ENCODE data around the gene RNU4-1. TPM values are rescaled to one million over a fixed set of nuclear protein-coding genes. Genes with fewer than 3 reads are reported as not detected.
"Not testable (repeated sequence)": the region's sequence is repeated elsewhere in the genome, so short reads cannot be mapped to it uniquely, and the experiment has no call there.

The RNU4-1 gene

GRCh38 chr12:120247621-120248030 lies 45.4 kb downstream of the RNU4-1 start:
- H4K91ac ChIP-seq (ENCODE audit: low read length) = no peak overlapping the region
- peak overlapping the region in 1 of 2 experiments; percentile 60 for H3K4me3 ChIP-seq (ENCODE audit: insufficient read depth in 1 of 2, low read depth in 1 of 2, low read length in 2 of 2)
- no peak overlapping the region for H3K4ac ChIP-seq (ENCODE audit: low read depth in 1 of 2, low read length in 2 of 2)
- H3K4me2 ChIP-seq (ENCODE audit: low read length, poor library complexity, severe bottlenecking) = no peak overlapping the region
- no peaks in the 10 kb centered on the region for H3K9me3 ChIP-seq (ENCODE audit: control insufficient read depth, low read length)
- H3K18ac ChIP-seq (ENCODE audit: low read depth in 1 of 2, low read length in 2 of 2) = no peak overlapping the region
- no peak overlapping the region for H2BK12ac ChIP-seq (ENCODE audit: low read length in 2 of 2)
- no peak overlapping the region for H2BK5ac ChIP-seq (ENCODE audit: low read depth, low read length, poor library complexity, severe bottlenecking)
- no peak overlapping the region for H3K27ac ChIP-seq (ENCODE audit: low read length, poor library complexity, severe bottlenecking)
- H2AK5ac ChIP-seq (ENCODE audit: low read length, severe bottlenecking) = no peak overlapping the region
- H2BK15ac ChIP-seq (ENCODE audit: low read depth, poor library complexity, severe bottlenecking) = no peak overlapping the region
- H3K14ac ChIP-seq (ENCODE audit: low read length in 2 of 2) = no peak overlapping the region
- no peaks in the 10 kb centered on the region for H3K27me3 ChIP-seq (ENCODE audit: control insufficient read depth in 1 of 2, insufficient read depth in 1 of 2, low read length in 2 of 2)
- H2AFZ ChIP-seq (ENCODE audit: low read depth, low read length) = no peak overlapping the region
- no peak overlapping the region for H3K23ac ChIP-seq (ENCODE audit: low read length in 2 of 2)
- no peak overlapping the region for H4K8ac ChIP-seq (ENCODE audit: low read length)
- peak overlapping the region; percentile 85 for H3K9ac ChIP-seq (ENCODE audit: low read length)
- peaks cover 31% of the 10 kb centered on the region for H3K4me1 ChIP-seq (ENCODE audit: control insufficient read depth, insufficient read depth, low read depth, low read length)
- no peak overlapping the region for H2BK120ac ChIP-seq (ENCODE audit: low read depth, low read length)
- WGBS = 22% methylated on average over 5 of the region's 6 CpGs
- DNase-seq = peak; percentile 87
- H3K79me1 ChIP-seq (replicated peaks; ENCODE audit: low read length, poor library complexity, severe bottlenecking) = peaks cover 1% of the 10 kb centered on the region
- H3K36me3 ChIP-seq (ENCODE audit: control insufficient read depth in 1 of 2, insufficient read depth in 2 of 2, low read depth in 1 of 2, low read length in 2 of 2) = peaks cover 5 to 27% of the 10 kb centered on the region in 2 experiments

- DNase-seq = no peak
- Histone ChIP-seq H2AFZ (ENCODE audit: low read depth, low read length) (no peak overlapping the region), H3K79me1 (replicated peaks; ENCODE audit: low read length, poor library complexity, severe bottlenecking) (peaks cover 1% of the 10 kb centered on the region), H3K9ac (ENCODE audit: low read length) (peak overlapping the region; percentile 85), H2BK12ac (ENCODE audit: low read length in 2 of 2) (peak overlapping the region in 1 of 2 experiments; percentile 93), H3K4me2 (ENCODE audit: low read length, poor library complexity, severe bottlenecking) (no peak overlapping the region), H3K4me1 (ENCODE audit: control insufficient read depth, insufficient read depth, low read depth, low read length) (peaks cover 34% of the 10 kb centered on the region), H2BK15ac (ENCODE audit: low read depth, poor library complexity, severe bottlenecking) (peak overlapping the region; percentile 62), H3K9me3 (ENCODE audit: control insufficient read depth, low read length) (no peaks in the 10 kb centered on the region), H4K91ac (ENCODE audit: low read length) (peak overlapping the region; percentile 58), H3K18ac (ENCODE audit: low read depth in 1 of 2, low read length in 2 of 2) (peak overlapping the region; percentile 13 to 76), H3K27me3 (ENCODE audit: control insufficient read depth in 1 of 2, insufficient read depth in 1 of 2, low read length in 2 of 2) (no peaks in the 10 kb centered on the region), H3K23ac (ENCODE audit: low read length in 2 of 2) (no peak overlapping the region), H3K4me3 (ENCODE audit: insufficient read depth in 1 of 2, low read depth in 1 of 2, low read length in 2 of 2) (peak overlapping the region in 1 of 2 experiments; percentile 60), H2BK5ac (ENCODE audit: low read depth, low read length, poor library complexity, severe bottlenecking) (no peak overlapping the region), H2BK120ac (ENCODE audit: low read depth, low read length) (no peak overlapping the region), H2AK5ac (ENCODE audit: low read length, severe bottlenecking) (no peak overlapping the region), H4K8ac (ENCODE audit: low read length) (peak overlapping the region; percentile 83), H3K4ac (ENCODE audit: low read depth in 1 of 2, low read length in 2 of 2) (peak overlapping the region; percentile 34 to 63), H3K14ac (ENCODE audit: low read length in 2 of 2) (no peak overlapping the region), H3K27ac (ENCODE audit: low read length, poor library complexity, severe bottlenecking) (no peak overlapping the region), H3K36me3 (ENCODE audit: control insufficient read depth in 1 of 2, insufficient read depth in 2 of 2, low read depth in 1 of 2, low read length in 2 of 2) (peaks cover 5 to 23% of the 10 kb centered on the region in 2 experiments)
- WGBS = 79% methylated on average over 2 of the region's 3 CpGs
Observed at GRCh38 chr12:120247183-120247582, 45.9 kb downstream of the RNU4-1 start.

DNA sequence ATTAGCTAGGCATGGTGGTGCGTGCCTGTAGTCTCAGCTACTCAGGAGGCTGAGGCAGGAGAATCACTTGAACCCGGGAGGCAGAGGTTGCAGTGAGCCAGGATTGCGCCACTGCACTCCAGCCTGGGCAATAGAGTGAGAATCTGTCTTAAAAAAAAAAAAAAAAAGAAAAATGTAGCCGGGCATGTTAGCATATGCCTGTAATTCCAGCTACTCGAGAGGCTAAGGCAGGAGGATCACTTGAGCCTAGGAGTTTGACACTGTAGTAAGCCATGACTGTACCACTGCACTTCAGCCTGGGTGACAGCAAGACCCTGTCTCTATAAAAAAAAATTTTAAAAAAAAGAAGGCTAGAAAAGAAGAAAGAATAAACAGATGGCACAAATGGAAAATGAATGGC lies 46.3 kb downstream of the RNU4-1 start:
- not testable (repeated sequence) for H2AK5ac ChIP-seq (ENCODE audit: low read length, severe bottlenecking)

More for the DNA sequence above, 46.3 kb downstream of the RNU4-1 start:
- H3K18ac ChIP-seq (ENCODE audit: low read depth in 1 of 2, low read length in 2 of 2); H3K27me3 ChIP-seq (ENCODE audit: control insufficient read depth in 1 of 2, insufficient read depth in 1 of 2, low read length in 2 of 2); H4K8ac ChIP-seq (ENCODE audit: low read length); H3K4me3 ChIP-seq (ENCODE audit: insufficient read depth in 1 of 2, low read depth in 1 of 2, low read length in 2 of 2); H3K23ac ChIP-seq (ENCODE audit: low read length in 2 of 2); H3K79me1 ChIP-seq (replicated peaks; ENCODE audit: low read length, poor library complexity, severe bottlenecking); H2BK120ac ChIP-seq (ENCODE audit: low read depth, low read length); H3K9me3 ChIP-seq (ENCODE audit: control insufficient read depth, low read length); H2BK5ac ChIP-seq (ENCODE audit: low read depth, low read length, poor library complexity, severe bottlenecking); H2BK12ac ChIP-seq (ENCODE audit: low read length in 2 of 2); H3K4me2 ChIP-seq (ENCODE audit: low read length, poor library complexity, severe bottlenecking); H2AFZ ChIP-seq (ENCODE audit: low read depth, low read length); H4K91ac ChIP-seq (ENCODE audit: low read length); H3K4ac ChIP-seq (ENCODE audit: low read depth in 1 of 2, low read length in 2 of 2); DNase-seq; H2BK15ac ChIP-seq (ENCODE audit: low read depth, poor library complexity, severe bottlenecking); H3K27ac ChIP-seq (ENCODE audit: low read length, poor library complexity, severe bottlenecking); H3K14ac ChIP-seq (ENCODE audit: low read length in 2 of 2): not testable (repeated sequence)
- Histone ChIP-seq H3K9ac (ENCODE audit: low read length) (peak overlapping the region; percentile 85), H3K36me3 (ENCODE audit: control insufficient read depth in 1 of 2, insufficient read depth in 2 of 2, low read depth in 1 of 2, low read length in 2 of 2) (peaks cover 7 to 21% of the 10 kb centered on the region in 2 experiments), H3K4me1 (ENCODE audit: control insufficient read depth, insufficient read depth, low read depth, low read length) (peaks cover 34% of the 10 kb centered on the region)
- 81% methylated on average over 5 of the region's 5 CpGs for WGBS

Small RNA genes within 50 kb of the gene (small RNA-seq; reads per million reads assigned to genes)
- gene RNU4-1 (ENCODE audit: low read depth) (3,547 reads per million, percentile 99 among the genes with 10 or more reads in this experiment), gene RNU4-2 (ENCODE audit: low read depth) (959 reads per million, percentile 97 among the genes with 10 or more reads in this experiment), gene RNU6-1088P (ENCODE audit: low read depth) (not detected)
